Measurements from ENCODE around the gene PER3. TPM values are rescaled to one million over a fixed set of nuclear protein-coding genes. Genes with fewer than 3 reads are reported as not detected.

The PER3 gene
- 10 to 100 TPM in 3 of 6 experiments, 1 to 10 TPM in 3; 8.7 to 26.2 (median 13.5) TPM for total RNA-seq
- long read RNA-seq, result 0 reads

GRCh38 chr1:7783826-7784491 is at the start of gene PER3:
Gene PER3, plus strand, starts transcription at chr1:7784291. Its CDS starts 587 bp downstream, at chr1:7784878.
- Histone ChIP-seq H3K4me1 (peaks cover 0 to 9% (median 3%) of the 10 kb centered on the region in 4 donors), H3K36me3 (peaks cover 0 to 23% (median 3%) of the 10 kb centered on the region in 4 donors), H3K9me3 (no peaks in the 10 kb centered on the region), H3K4me3 (peak within 1 kb of the TSS; percentile 64 to 80 (median 67)), H3K27me3 (no peaks in the 10 kb centered on the region), H3K27ac (peak within 1 kb of the TSS; percentile 85 to 91 (median 90))
- ATAC-seq (peak; percentile 89 to 93 (median 90)), DNase-seq (peak; percentile 98 to 99 (median 99))
- WGBS (ENCODE audit: insufficient coverage, low coverage, low lambda C conversion rate, missing lambda C conversion rate), result 0% methylated on average over 12 of the region's 90 CpGs
- TF ChIP-seq CTCF (IDR thresholded peaks at IDR 0.05) (no peak), POLR2A (IDR thresholded peaks at IDR 0.05) (peak; percentile 73)
- intact Hi-C loops (cut with DNase I), result no loop called here

- Histone ChIP-seq H3K9me3 (no peaks in the 10 kb centered on the region), H3K4me1 (no peaks in the 10 kb centered on the region)
- ATAC-seq, result no peak
Observed at GRCh38 chr1:7738044-7738443, 46.0 kb upstream of the PER3 start.

GRCh38 chr1:7743346-7743745 is 40.7 kb upstream of the PER3 start:
- intact Hi-C loops (cut with DNase I), result no loop called here
- H3K27ac ChIP-seq, result no peak overlapping the region
- WGBS (ENCODE audit: insufficient coverage, low coverage, low lambda C conversion rate, missing lambda C conversion rate), result 81% methylated on average over 6 of the region's 6 CpGs
- no peak for ATAC-seq
- TF ChIP-seq CTCF (IDR thresholded peaks at IDR 0.05) (no peak), POLR2A (IDR thresholded peaks at IDR 0.05) (no peak)
- no peaks in the 10 kb centered on the region for H3K27me3 ChIP-seq
- no peak for DNase-seq
- no peaks in the 10 kb centered on the region for H3K9me3 ChIP-seq
- no peak overlapping the region for H3K4me3 ChIP-seq
- H3K36me3 ChIP-seq, result no peaks in the 10 kb centered on the region
- no peaks in the 10 kb centered on the region for H3K4me1 ChIP-seq

More at GRCh38 chr1:7738044-7738443, 46.0 kb upstream of the PER3 start:
- H3K36me3 ChIP-seq, result no peaks in the 10 kb centered on the region
- H3K27ac ChIP-seq, result no peak overlapping the region
- WGBS (ENCODE audit: insufficient coverage, low coverage, low lambda C conversion rate, missing lambda C conversion rate), result 68% methylated on average over 4 of the region's 6 CpGs
- intact Hi-C loops (cut with DNase I), result no loop called here
- H3K27me3 ChIP-seq, result no peaks in the 10 kb centered on the region
- TF ChIP-seq CTCF (IDR thresholded peaks at IDR 0.05) (no peak), POLR2A (IDR thresholded peaks at IDR 0.05) (no peak)
- no peak overlapping the region for H3K4me3 ChIP-seq
- no peak for DNase-seq

- no peak for TF ChIP-seq POLR2A (IDR thresholded peaks at IDR 0.05)
- no peak for TF ChIP-seq CTCF (IDR thresholded peaks at IDR 0.05)
- DNase-seq, result no peak
- WGBS (ENCODE audit: insufficient coverage, low coverage, low lambda C conversion rate, missing lambda C conversion rate), result 87% methylated on average over 5 of the region's 9 CpGs
- H3K9me3 ChIP-seq, result no peaks in the 10 kb centered on the region
- no peaks in the 10 kb centered on the region for H3K4me1 ChIP-seq
- no peaks in the 10 kb centered on the region for H3K27me3 ChIP-seq
- no peak overlapping the region for H3K27ac ChIP-seq
- no peaks in the 10 kb centered on the region for H3K36me3 ChIP-seq
- no peak overlapping the region for H3K4me3 ChIP-seq
- peak in 1 of 4 donors; percentile 36 for ATAC-seq
- intact Hi-C loops (cut with DNase I), result no loop called here
Observed at GRCh38 chr1:7744882-7745281, 39.2 kb upstream of the PER3 start.

Measured in right lobe of liver (tissue), 6 donors.